Esophagus squamous epithelium (tissue), 4 donors: ENCODE results near the gene RIC8A.

Experiments
- POLR2A ChIP-seq, 4 donors: fragments of 450-650 bp; IDR thresholded peaks; one replicate each; pipeline ENCODE4 v1.6.1; 2017; ENCODE audit warnings: antibody characterized with exemption in 4 of 4, mild to moderate bottlenecking in 4 of 4, moderate library complexity in 3 of 4
- TF ChIP-seq, protein P1 (sequence below), 6 experiments: fragments of 450-650 bp in 4 of 6; fragments of 200-600 bp in 2 of 6; sonication (generic) in 2 of 6; IDR thresholded peaks; one replicate each; pipeline ENCODE4 v1.5.1; 2016 to 2019; ENCODE audit warnings: antibody characterized with exemption in 6 of 6, mild to moderate bottlenecking in 4 of 6, moderate library complexity in 4 of 6

DNA sequence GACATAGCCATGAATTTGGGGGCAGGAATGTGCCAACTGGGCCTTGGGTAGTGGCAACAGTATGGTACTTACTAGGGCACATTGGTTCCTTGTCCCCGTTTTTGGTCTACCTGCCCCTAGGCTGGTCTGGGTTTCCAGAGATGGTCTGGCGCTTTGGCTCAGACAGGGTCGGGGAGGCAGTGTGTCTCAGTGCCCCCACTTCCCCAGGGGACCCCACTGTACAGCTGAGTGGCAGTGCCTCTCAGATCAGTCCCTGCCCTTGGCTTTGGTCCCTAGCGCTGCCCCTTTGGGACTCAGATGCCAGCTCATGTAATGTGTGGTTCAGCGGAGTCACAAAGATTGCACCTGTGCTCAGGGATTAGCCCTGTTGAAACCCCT lies 3.3 kb downstream of the RIC8A start:
- TF ChIP-seq, protein P1, sequence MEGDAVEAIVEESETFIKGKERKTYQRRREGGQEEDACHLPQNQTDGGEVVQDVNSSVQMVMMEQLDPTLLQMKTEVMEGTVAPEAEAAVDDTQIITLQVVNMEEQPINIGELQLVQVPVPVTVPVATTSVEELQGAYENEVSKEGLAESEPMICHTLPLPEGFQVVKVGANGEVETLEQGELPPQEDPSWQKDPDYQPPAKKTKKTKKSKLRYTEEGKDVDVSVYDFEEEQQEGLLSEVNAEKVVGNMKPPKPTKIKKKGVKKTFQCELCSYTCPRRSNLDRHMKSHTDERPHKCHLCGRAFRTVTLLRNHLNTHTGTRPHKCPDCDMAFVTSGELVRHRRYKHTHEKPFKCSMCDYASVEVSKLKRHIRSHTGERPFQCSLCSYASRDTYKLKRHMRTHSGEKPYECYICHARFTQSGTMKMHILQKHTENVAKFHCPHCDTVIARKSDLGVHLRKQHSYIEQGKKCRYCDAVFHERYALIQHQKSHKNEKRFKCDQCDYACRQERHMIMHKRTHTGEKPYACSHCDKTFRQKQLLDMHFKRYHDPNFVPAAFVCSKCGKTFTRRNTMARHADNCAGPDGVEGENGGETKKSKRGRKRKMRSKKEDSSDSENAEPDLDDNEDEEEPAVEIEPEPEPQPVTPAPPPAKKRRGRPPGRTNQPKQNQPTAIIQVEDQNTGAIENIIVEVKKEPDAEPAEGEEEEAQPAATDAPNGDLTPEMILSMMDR (IDR thresholded peaks at IDR 0.05) = no peak
- TF ChIP-seq POLR2A (IDR thresholded peaks at IDR 0.05) = no peak
